ENCODE results near the gene AMIGO2.

DNA sequence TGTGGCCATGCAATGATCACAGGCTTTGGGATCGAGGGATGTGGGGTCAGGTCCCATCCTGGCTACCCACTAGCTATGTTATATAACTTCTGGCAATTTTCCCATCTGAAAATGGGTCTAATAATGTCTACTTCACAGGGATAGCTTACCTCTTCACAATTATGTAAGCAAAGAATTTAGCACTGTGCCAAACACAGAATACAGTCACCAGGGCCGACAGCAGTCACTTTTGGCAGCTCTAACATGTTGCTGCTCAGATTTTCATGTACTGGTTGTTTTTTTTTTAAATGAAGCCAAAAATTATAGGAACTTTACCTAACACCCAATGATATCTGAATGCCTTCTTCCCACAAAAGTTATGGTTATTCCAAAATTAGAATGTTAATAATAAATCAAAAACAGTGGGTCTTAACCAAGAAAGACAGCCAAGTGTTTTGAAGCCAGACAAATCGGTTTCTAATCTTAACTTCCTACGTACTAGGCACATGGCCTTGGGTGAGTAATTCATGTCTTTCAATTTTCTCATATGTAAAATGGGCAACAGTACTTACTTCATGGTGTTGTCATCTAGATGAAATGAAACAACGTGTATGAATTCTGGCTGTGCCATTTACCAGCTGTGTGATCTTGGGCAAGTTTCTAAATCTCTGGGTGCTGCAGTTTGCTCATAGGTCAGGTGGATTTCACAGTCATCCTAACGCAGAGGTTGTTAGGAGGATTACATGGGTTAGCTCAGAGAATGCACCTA lies 13.3 kb downstream of the AMIGO2 start:
- TF ChIP-seq YY1 (IDR thresholded peaks at IDR 0.05; ENCODE audit: borderline replicate concordance in 1 of 3, control insufficient read depth in 1 of 3, extremely low read depth in 1 of 3, insufficient read depth in 3 of 3, insufficient read length in 1 of 3, insufficient replicate concordance in 2 of 3, low read depth in 1 of 3, low read length in 2 of 3) (no peak), HEY1 (CRISPR knock-in tag; IDR thresholded peaks at IDR 0.05; ENCODE audit: borderline replicate concordance) (no peak), RFX5 (IDR thresholded peaks at IDR 0.05; ENCODE audit: low read depth, low read length) (no peak), SMARCC2 (IDR thresholded peaks at IDR 0.05; ENCODE audit: low read depth) (no peak), ZNF124 (CRISPR knock-in tag; IDR thresholded peaks at IDR 0.05) (no peak), NRF1 (conservative IDR thresholded peaks at IDR 0.05 in 1 of 2, IDR thresholded peaks at IDR 0.05 in 1 of 2) (no peak), PURB (CRISPR knock-in tag; IDR thresholded peaks at IDR 0.05; ENCODE audit: low read depth) (no peak), ZNF23 (CRISPR knock-in tag; IDR thresholded peaks at IDR 0.05) (no peak)
- TF ChIP-seq, protein P1, sequence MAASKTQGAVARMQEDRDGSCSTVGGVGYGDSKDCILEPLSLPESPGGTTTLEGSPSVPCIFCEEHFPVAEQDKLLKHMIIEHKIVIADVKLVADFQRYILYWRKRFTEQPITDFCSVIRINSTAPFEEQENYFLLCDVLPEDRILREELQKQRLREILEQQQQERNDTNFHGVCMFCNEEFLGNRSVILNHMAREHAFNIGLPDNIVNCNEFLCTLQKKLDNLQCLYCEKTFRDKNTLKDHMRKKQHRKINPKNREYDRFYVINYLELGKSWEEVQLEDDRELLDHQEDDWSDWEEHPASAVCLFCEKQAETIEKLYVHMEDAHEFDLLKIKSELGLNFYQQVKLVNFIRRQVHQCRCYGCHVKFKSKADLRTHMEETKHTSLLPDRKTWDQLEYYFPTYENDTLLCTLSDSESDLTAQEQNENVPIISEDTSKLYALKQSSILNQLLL (CRISPR knock-in tag; IDR thresholded peaks at IDR 0.05; ENCODE audit: borderline replicate concordance) = no peak
- TF ChIP-seq, protein P2, sequence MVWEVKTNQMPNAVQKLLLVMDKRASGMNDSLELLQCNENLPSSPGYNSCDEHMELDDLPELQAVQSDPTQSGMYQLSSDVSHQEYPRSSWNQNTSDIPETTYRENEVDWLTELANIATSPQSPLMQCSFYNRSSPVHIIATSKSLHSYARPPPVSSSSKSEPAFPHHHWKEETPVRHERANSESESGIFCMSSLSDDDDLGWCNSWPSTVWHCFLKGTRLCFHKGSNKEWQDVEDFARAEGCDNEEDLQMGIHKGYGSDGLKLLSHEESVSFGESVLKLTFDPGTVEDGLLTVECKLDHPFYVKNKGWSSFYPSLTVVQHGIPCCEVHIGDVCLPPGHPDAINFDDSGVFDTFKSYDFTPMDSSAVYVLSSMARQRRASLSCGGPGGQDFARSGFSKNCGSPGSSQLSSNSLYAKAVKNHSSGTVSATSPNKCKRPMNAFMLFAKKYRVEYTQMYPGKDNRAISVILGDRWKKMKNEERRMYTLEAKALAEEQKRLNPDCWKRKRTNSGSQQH (CRISPR knock-in tag; IDR thresholded peaks at IDR 0.05) = no peak
